ENCODE measurements around the gene CNIH4.

DNA sequence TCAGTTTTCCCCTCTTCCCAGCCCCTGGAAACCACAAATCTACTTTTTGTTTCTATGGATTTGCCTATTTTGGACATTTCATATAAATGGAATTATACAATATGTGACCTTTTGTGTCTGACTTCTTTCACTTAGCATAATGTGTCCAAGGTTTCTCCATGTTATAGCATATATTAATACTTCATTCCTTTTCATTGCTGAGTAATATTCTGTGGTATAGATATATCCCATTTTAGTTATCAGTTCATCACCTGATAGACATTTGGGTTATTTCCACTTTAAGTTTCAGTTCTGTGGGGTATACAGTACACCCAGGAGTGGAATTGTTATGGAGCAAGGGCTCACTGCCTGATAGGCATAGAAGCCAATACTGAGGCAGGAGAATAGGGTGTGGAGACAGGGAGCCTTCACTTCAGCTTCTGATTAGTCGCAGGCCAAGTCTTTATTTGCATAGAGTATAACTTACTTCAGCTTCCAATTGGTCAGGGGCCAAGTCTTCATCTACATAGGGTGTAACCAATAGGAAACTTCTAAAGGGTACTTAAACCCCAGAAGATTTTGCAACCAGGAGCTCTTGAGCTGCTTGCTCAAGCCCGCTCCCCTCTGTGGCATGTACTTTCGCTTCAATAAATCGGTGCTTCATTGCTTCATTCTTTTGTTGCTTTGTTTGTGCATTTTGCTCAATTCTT lies 18.4 kb upstream of the CNIH4 start:
- TF ChIP-seq CTCF (IDR thresholded peaks at IDR 0.05; ENCODE audit: low read length): no peak
- TF ChIP-seq EZH2 (optimal IDR thresholded peaks at IDR 0.05; ENCODE audit: low read depth, low read length): no peak
- TF ChIP-seq EZH2phosphoT487 (IDR thresholded peaks at IDR 0.05; ENCODE audit: low read length): no peak

Data from MM.1S (cell line).